ENCODE measurements around the gene THAP6. TPM values are rescaled to one million over a fixed set of nuclear protein-coding genes. Genes with fewer than 3 reads are reported as not detected.
A peak's percentile ranks its signal among the peaks of the same experiment; 100 is the strongest.
"Not testable (repeated sequence)": the region's sequence is repeated elsewhere in the genome, so short reads cannot be mapped to it uniquely, and the experiment has no call there.

The THAP6 gene
- total RNA-seq, 6 experiments from 2014 or later: 6.8 to 11.5 (median 10.0) TPM

GRCh38 chr4:75514949-75515612 is 808 bp downstream of the THAP6 start:
- H3K27me3 ChIP-seq: no peaks in the 10 kb centered on the region
- peak overlapping the region; percentile 85 to 88 (median 87) for H3K27ac ChIP-seq
- H3K4me1 ChIP-seq: peaks cover 0 to 29% (median 10%) of the 10 kb centered on the region in 4 donors
- TF ChIP-seq CTCF (IDR thresholded peaks at IDR 0.05) (no peak), POLR2A (IDR thresholded peaks at IDR 0.05) (no peak)
- intact Hi-C loops (cut with DNase I): no loop called here
- H3K9me3 ChIP-seq: no peaks in the 10 kb centered on the region
- WGBS (ENCODE audit: insufficient coverage, low coverage, low lambda C conversion rate, missing lambda C conversion rate): 42% methylated on average over 9 of the region's 9 CpGs
- H3K36me3 ChIP-seq: peaks cover 0 to 19% (median 8%) of the 10 kb centered on the region in 4 donors
- ATAC-seq (no peak), DNase-seq (no peak)
- peak overlapping the region; percentile 47 to 87 (median 81) for H3K4me3 ChIP-seq

GRCh38 chr4:75516144-75516543 is 1.9 kb downstream of the THAP6 start:
- intact Hi-C loops (cut with DNase I): no loop called here
- DNase-seq (no peak), ATAC-seq (no peak)
- Histone ChIP-seq H3K4me3 (no peak overlapping the region), H3K27me3 (no peaks in the 10 kb centered on the region), H3K36me3 (peaks cover 0 to 19% (median 8%) of the 10 kb centered on the region in 4 donors), H3K9me3 (no peaks in the 10 kb centered on the region), H3K4me1 (peaks cover 0 to 29% (median 10%) of the 10 kb centered on the region in 4 donors), H3K27ac (no peak overlapping the region)
- 90% methylated on average over 1 of the region's 1 CpG for WGBS (ENCODE audit: insufficient coverage, low coverage, low lambda C conversion rate, missing lambda C conversion rate)
- no peak for TF ChIP-seq CTCF (IDR thresholded peaks at IDR 0.05)
- no peak for TF ChIP-seq POLR2A (IDR thresholded peaks at IDR 0.05)

- peaks cover 0 to 38% (median 8%) of the 10 kb centered on the region in 4 donors for H3K36me3 ChIP-seq
- WGBS (ENCODE audit: insufficient coverage, low coverage, low lambda C conversion rate, missing lambda C conversion rate): 100% methylated on average over 3 of the region's 7 CpGs
- H3K4me1 ChIP-seq; H3K27me3 ChIP-seq; H3K9me3 ChIP-seq; ATAC-seq; H3K4me3 ChIP-seq; intact Hi-C loops (cut with DNase I); DNase-seq; H3K27ac ChIP-seq: not testable (repeated sequence)
These were observed 5.2 kb downstream of the THAP6 start for GRCh38 chr4:75519452-75519851.

- intact Hi-C loops (cut with DNase I): no loop called here
- peaks cover 0 to 52% (median 11%) of the 10 kb centered on the region in 4 donors for H3K36me3 ChIP-seq
These were observed 10.8 kb downstream of the THAP6 start for GRCh38 chr4:75525086-75525485.

More at GRCh38 chr4:75525086-75525485, 10.8 kb downstream of the THAP6 start:
- no peak for TF ChIP-seq CTCF (IDR thresholded peaks at IDR 0.05)
- Histone ChIP-seq H3K4me1 (no peaks in the 10 kb centered on the region), H3K27ac (no peak overlapping the region), H3K27me3 (no peaks in the 10 kb centered on the region), H3K9me3 (no peaks in the 10 kb centered on the region), H3K4me3 (no peak overlapping the region)
- DNase-seq: no peak
- WGBS (ENCODE audit: insufficient coverage, low coverage, low lambda C conversion rate, missing lambda C conversion rate): no CpG with 5 or more reads among the region's 1 CpG
- no peak for ATAC-seq

All from right lobe of liver (tissue), 6 donors.